Trophoblast cell (in vitro differentiated cells and primary cell): Measurements from ENCODE around the gene TSBP1.
"Not testable (repeated sequence)": the region's sequence is repeated elsewhere in the genome, so short reads cannot be mapped to it uniquely, and the experiment has no call there.

Source experiments
- DNase-seq, 2 donors: peaks; one replicate each; pipeline ENCODE4 v3.0.0-alpha.2; 2016
- H2AFZ ChIP-seq: 2 replicates; pipeline ENCODE4 v1.6.1; 2013; ENCODE audit warnings: low read length, moderate library complexity, mild to moderate bottlenecking; ENCODE audit not compliant: insufficient read depth, poor library complexity
- H2AK5ac ChIP-seq: 2 replicates; pipeline ENCODE4 v1.6.1; 2013; ENCODE audit warnings: mild to moderate bottlenecking, low read length
- H2BK120ac ChIP-seq: 2 replicates; pipeline ENCODE4 v1.6.1; 2013; ENCODE audit warnings: low read length, mild to moderate bottlenecking, moderate library complexity; ENCODE audit not compliant: insufficient read depth, poor library complexity
- H2BK12ac ChIP-seq: 2 replicates; pipeline ENCODE4 v1.6.1; 2013; ENCODE audit warnings: mild to moderate bottlenecking, low read length, moderate library complexity
- H2BK5ac ChIP-seq: 2 replicates; pipeline ENCODE4 v1.6.1; 2013; ENCODE audit warnings: low read length, low read depth, moderate library complexity, mild to moderate bottlenecking; ENCODE audit not compliant: poor library complexity
- H3K14ac ChIP-seq: 2 replicates; pipeline ENCODE4 v1.6.1; 2013; ENCODE audit warnings: mild to moderate bottlenecking, low read length
- H3K18ac ChIP-seq: 2 replicates; pipeline ENCODE4 v1.6.1; 2013; ENCODE audit warnings: mild to moderate bottlenecking, low read length
- H3K23ac ChIP-seq: 2 replicates; pipeline ENCODE4 v1.6.1; 2013; ENCODE audit warnings: low read length
- H3K27ac ChIP-seq: 2 replicates; pipeline ENCODE4 v1.5.1; 2013; ENCODE audit warnings: low read depth, mild to moderate bottlenecking, inconsistent platforms, low read length, moderate library complexity
- H3K27me3 ChIP-seq: 2 replicates; pipeline ENCODE4 v1.6.1; 2013; ENCODE audit warnings: inconsistent platforms, mild to moderate bottlenecking, low read length, moderate library complexity; ENCODE audit not compliant: insufficient read depth
- H3K36me3 ChIP-seq, 2 experiments: 1 replicate in 1 of 2; 2 replicates in 1 of 2; pipeline ENCODE4 v1.6.1; 2013; ENCODE audit warnings: low read length in 2 of 2, mild to moderate bottlenecking in 2 of 2, moderate library complexity in 1 of 2; ENCODE audit not compliant: insufficient read depth in 2 of 2, control insufficient read depth in 1 of 2
- H3K4ac ChIP-seq: 2 replicates; pipeline ENCODE4 v1.6.1; 2013; ENCODE audit warnings: low read depth, mild to moderate bottlenecking, low read length, moderate library complexity
- H3K4me1 ChIP-seq, 2 experiments: 1 replicate in 1 of 2; 2 replicates in 1 of 2; pipeline ENCODE4 v1.6.1; 2013; ENCODE audit warnings: low read length in 2 of 2, mild to moderate bottlenecking in 2 of 2, moderate library complexity in 1 of 2; ENCODE audit not compliant: insufficient read depth in 2 of 2, control insufficient read depth in 1 of 2
- H3K4me2 ChIP-seq: 2 replicates; pipeline ENCODE4 v1.6.1; 2013; ENCODE audit warnings: inconsistent platforms, mild to moderate bottlenecking, low read length, moderate library complexity
- H3K4me3 ChIP-seq: 2 replicates; pipeline ENCODE4 v1.5.1; 2013; ENCODE audit warnings: mild to moderate bottlenecking, low read depth, low read length, inconsistent platforms
- H3K79me1 ChIP-seq: one replicate; pipeline ENCODE4 v1.6.1; 2013; ENCODE audit warnings: low read length
- H3K79me2 ChIP-seq: 2 replicates; pipeline ENCODE4 v1.6.1; 2013; ENCODE audit warnings: low read length, mild to moderate bottlenecking; ENCODE audit not compliant: control insufficient read depth, insufficient read depth, poor library complexity
- H3K9ac ChIP-seq: 2 replicates; pipeline ENCODE4 v1.6.1; 2013; ENCODE audit warnings: mild to moderate bottlenecking, low read length
- H3K9me3 ChIP-seq: 2 replicates; pipeline ENCODE4 v1.6.1; 2013; ENCODE audit warnings: low read depth, mild to moderate bottlenecking, control low read depth, inconsistent platforms, low read length; ENCODE audit not compliant: insufficient read depth
- H4K12ac ChIP-seq: 2 replicates; pipeline ENCODE4 v1.6.1; 2013; ENCODE audit warnings: low read depth, mild to moderate bottlenecking, low read length, moderate library complexity
- H4K8ac ChIP-seq: 2 replicates; pipeline ENCODE4 v1.6.1; 2013; ENCODE audit warnings: low read depth, mild to moderate bottlenecking, low read length, moderate library complexity
- H4K91ac ChIP-seq: one replicate; pipeline ENCODE4 v1.6.1; 2013; ENCODE audit warnings: low read depth, mild to moderate bottlenecking, low read length, moderate library complexity
- WGBS: extraction: QIAGEN DNeasy Blood & Tissue Kit; methylation state at CpG from one replicate; pipeline ENCODE4 v1.1.7; 2013; ENCODE audit warnings: missing lambda C conversion rate; ENCODE audit not compliant: insufficient read length, insufficient coverage; ENCODE audit errors: extremely low coverage; 5-methylcytosine and 5-hydroxymethylcytosine counted together

Gene TSBP1

DNA sequence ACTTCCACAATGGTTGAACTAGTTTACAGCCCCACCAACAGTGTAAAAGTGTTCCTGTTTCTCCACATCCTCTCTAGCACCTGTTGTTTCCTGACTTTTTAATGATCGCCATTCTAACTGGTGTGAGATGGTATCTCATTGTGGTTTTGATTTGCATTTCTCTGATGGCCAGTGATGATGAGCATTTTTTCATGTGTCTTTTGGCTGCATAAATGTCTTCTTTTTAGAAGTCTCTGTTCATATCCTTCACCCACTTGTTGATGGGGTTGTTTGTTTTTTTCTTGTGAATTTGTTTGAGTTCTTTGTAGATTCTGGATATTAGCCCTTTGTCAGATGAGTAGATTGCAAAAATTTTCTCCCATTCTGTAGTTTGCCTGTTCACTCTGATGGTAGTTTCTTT is 12.5 kb downstream of the TSBP1 start:
- not testable (repeated sequence) for H3K27me3 ChIP-seq, H3K27ac ChIP-seq, H2BK5ac ChIP-seq, H2AFZ ChIP-seq, H3K79me1 ChIP-seq, H3K9ac ChIP-seq, H3K4me1 ChIP-seq, H3K79me2 ChIP-seq, DNase-seq, H3K23ac ChIP-seq, H4K12ac ChIP-seq, H3K4ac ChIP-seq, H2BK120ac ChIP-seq, H3K36me3 ChIP-seq, H4K91ac ChIP-seq, H2BK12ac ChIP-seq, H4K8ac ChIP-seq, H3K14ac ChIP-seq, H3K18ac ChIP-seq, H3K4me3 ChIP-seq, H2AK5ac ChIP-seq, H3K4me2 ChIP-seq, H3K9me3 ChIP-seq
- no CpG with 5 or more reads among the region's 1 CpG for WGBS

DNA sequence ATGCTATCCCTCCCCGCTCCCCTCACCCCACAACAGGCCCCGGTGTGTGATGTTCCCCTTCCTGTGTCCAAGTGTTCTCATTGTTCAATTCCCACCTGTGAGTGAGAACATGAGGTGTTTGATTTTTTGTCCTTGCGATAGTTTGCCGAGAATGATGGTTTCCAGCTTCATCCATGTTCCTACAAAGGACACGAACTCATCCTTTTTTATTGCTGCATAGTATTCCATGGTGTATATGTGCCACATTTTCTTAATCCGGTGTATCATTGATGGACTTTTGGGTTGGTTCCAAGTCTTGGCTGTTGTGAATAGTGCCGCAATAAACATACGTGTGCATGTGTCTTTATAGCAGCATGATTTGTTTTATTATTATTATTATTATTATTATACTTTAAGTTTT is 13.2 kb downstream of the TSBP1 start:
- no CpG with 5 or more reads among the region's 8 CpGs for WGBS

DNA sequence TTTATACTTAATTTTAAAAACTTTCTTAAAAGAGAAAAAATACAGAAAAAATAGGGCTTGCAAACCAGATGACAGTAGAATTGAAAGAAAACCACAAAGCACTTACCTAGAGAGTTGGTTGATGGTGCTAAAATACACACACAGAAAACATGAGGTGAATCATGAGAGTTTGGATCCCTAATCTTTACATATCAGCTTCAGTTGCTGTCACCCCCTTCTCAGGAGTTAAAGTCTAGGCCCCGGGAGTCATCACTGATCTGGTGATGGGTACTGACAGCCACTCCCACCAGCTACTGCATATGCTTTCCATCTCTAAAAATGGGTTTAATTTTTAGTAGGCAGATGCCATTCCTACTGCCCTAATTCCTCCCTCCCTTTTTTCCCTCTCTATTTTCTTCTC is 16.7 kb downstream of the TSBP1 start:
- H4K12ac ChIP-seq, result no peak overlapping the region
- H3K9me3 ChIP-seq, result no peaks in the 10 kb centered on the region
- no peaks in the 10 kb centered on the region for H3K4me1 ChIP-seq
- no peaks in the 10 kb centered on the region for H3K79me1 ChIP-seq
- no peak overlapping the region for H3K27ac ChIP-seq
- no peak for DNase-seq
- no peak overlapping the region for H4K8ac ChIP-seq
- no peak overlapping the region for H2BK5ac ChIP-seq
- H3K4me2 ChIP-seq, result no peak overlapping the region
- no CpG with 5 or more reads among the region's 1 CpG for WGBS
- no peak overlapping the region for H4K91ac ChIP-seq
- H2BK12ac ChIP-seq, result no peak overlapping the region
- no peak overlapping the region for H2BK120ac ChIP-seq
- no peaks in the 10 kb centered on the region for H3K79me2 ChIP-seq
- H3K23ac ChIP-seq, result no peak overlapping the region
- no peak overlapping the region for H3K9ac ChIP-seq
- no peak overlapping the region for H3K4ac ChIP-seq
- H3K18ac ChIP-seq, result no peak overlapping the region
- H3K27me3 ChIP-seq, result no peaks in the 10 kb centered on the region
- H2AFZ ChIP-seq, result no peak overlapping the region
- no peak overlapping the region for H2AK5ac ChIP-seq
- no peak overlapping the region for H3K14ac ChIP-seq
- no peaks in the 10 kb centered on the region for H3K36me3 ChIP-seq
- no peak overlapping the region for H3K4me3 ChIP-seq

More for the DNA sequence above, 13.2 kb downstream of the TSBP1 start:
- not testable (repeated sequence) for H3K4me3 ChIP-seq, H3K79me1 ChIP-seq, DNase-seq, H3K27ac ChIP-seq, H3K23ac ChIP-seq, H2AK5ac ChIP-seq, H2BK120ac ChIP-seq, H3K4me2 ChIP-seq, H3K27me3 ChIP-seq, H4K8ac ChIP-seq, H4K12ac ChIP-seq, H3K9ac ChIP-seq, H3K4me1 ChIP-seq, H2AFZ ChIP-seq, H3K36me3 ChIP-seq, H3K9me3 ChIP-seq, H2BK5ac ChIP-seq, H3K79me2 ChIP-seq, H3K18ac ChIP-seq, H3K4ac ChIP-seq, H2BK12ac ChIP-seq, H4K91ac ChIP-seq, H3K14ac ChIP-seq

DNA sequence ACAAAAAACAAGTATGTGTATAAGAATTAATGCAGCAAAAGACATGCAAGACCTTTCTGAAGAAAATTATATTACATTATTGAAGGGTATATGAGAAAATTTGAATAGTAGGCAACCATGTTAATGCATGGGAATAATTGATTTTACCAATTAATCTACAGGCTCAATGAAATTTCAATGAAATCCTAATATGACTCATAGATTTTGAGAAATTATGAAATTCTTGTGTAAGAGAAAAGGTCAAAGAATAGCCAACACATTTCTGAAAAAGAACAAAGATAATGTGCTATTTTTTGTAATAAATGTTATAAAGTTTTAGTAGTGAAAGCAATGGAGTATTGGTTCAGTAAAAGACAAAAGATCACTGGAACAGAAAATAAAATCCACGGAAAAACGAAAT is 18.4 kb downstream of the TSBP1 start:
- Histone ChIP-seq H3K36me3 (no peaks in the 10 kb centered on the region), H3K23ac (no peak overlapping the region), H4K8ac (no peak overlapping the region), H3K4ac (no peak overlapping the region), H3K14ac (no peak overlapping the region), H3K4me3 (no peak overlapping the region), H3K9me3 (no peaks in the 10 kb centered on the region), H3K79me2 (no peaks in the 10 kb centered on the region), H3K9ac (no peak overlapping the region), H3K4me2 (no peak overlapping the region), H2BK5ac (no peak overlapping the region), H2BK12ac (no peak overlapping the region), H3K18ac (no peak overlapping the region), H3K79me1 (no peaks in the 10 kb centered on the region), H2AK5ac (no peak overlapping the region), H2AFZ (no peak overlapping the region), H4K91ac (no peak overlapping the region), H3K4me1 (no peaks in the 10 kb centered on the region), H2BK120ac (no peak overlapping the region), H4K12ac (no peak overlapping the region), H3K27ac (no peak overlapping the region), H3K27me3 (no peaks in the 10 kb centered on the region)
- no CpG with 5 or more reads among the region's 2 CpGs for WGBS
- DNase-seq, result no peak
